Type B pancreatic cell (in vitro differentiated cells): ENCODE data around the gene CYP27B1. TPM values are rescaled to one million over a fixed set of nuclear protein-coding genes. Genes with fewer than 3 reads are reported as not detected.
A peak's percentile ranks its signal among the peaks of the same experiment; 100 is the strongest.

ENCODE experiments used
- DNase-seq: peaks from one replicate; pipeline ENCODE4 v3.0.0; 2021; ENCODE audit warnings: mixed read lengths; ENCODE audit not compliant: unreplicated experiment; ENCODE audit errors: extremely low spot score
- H3K27ac Mint-ChIP-seq: 2 replicates; pipeline ENCODE4 v1.8.0; 2021; ENCODE audit warnings: mild to moderate bottlenecking, mixed read lengths
- H3K27me3 Mint-ChIP-seq: 2 replicates; pipeline ENCODE4 v1.8.0; 2021; ENCODE audit warnings: mixed read lengths
- H3K36me3 Mint-ChIP-seq: 2 replicates; pipeline ENCODE4 v1.8.0; 2021; ENCODE audit warnings: mixed read lengths
- H3K4me1 Mint-ChIP-seq: one replicate; pipeline ENCODE4 v1.8.0; 2021; ENCODE audit warnings: mixed read lengths; ENCODE audit not compliant: unreplicated experiment
- H3K4me3 Mint-ChIP-seq: 2 replicates; pipeline ENCODE4 v1.8.0; 2021; ENCODE audit warnings: mild to moderate bottlenecking, mixed read lengths
- H3K9me3 Mint-ChIP-seq: 2 replicates; pipeline ENCODE4 v1.8.0; 2021; ENCODE audit warnings: mixed read lengths
- CTCF ChIP-seq: fragments of 200-600 bp; sonication (generic); conservative IDR thresholded peaks from 2 replicates; pipeline ENCODE4 v1.5.0; 2021; ENCODE audit warnings: antibody characterized with exemption, mild to moderate bottlenecking
- long read RNA-seq: library from polyadenylated mRNA; unstranded; transcript quantifications from one replicate; pipeline ENCODE4 v2.0.0, GENCODE V29; 2020
- total RNA-seq: library from RNA; stranded (reverse); gene quantifications from 2 replicates; pipeline ENCODE4 v1.2.1, GENCODE V29; 2021; ENCODE audit warnings: low replicate concordance

The CYP27B1 gene
- 1.4 and 2.2 TPM in 2 replicates for total RNA-seq
- long read RNA-seq = 0 reads

- TF ChIP-seq CTCF = no peak
- Mint-ChIP-seq H3K27ac (no peak within 1 kb of the TSS), H3K27me3 (peaks cover 68% of the 10 kb centered on the region)
Observed at GRCh38 chr12:57766464-57767304, at the start of gene CYP27B1. CYP27B1 (minus strand) TSS chr12:57767078; CDS start chr12:57767041, 37 bp downstream.

GRCh38 chr12:57816001-57816854 is 49.4 kb upstream of the CYP27B1 start:
- no peak overlapping the region for H3K27ac Mint-ChIP-seq
- no peaks in the 10 kb centered on the region for H3K9me3 Mint-ChIP-seq
- H3K27me3 Mint-ChIP-seq = no peaks in the 10 kb centered on the region
- H3K36me3 Mint-ChIP-seq = peaks cover 9% of the 10 kb centered on the region
- H3K4me1 Mint-ChIP-seq = peaks cover 9% of the 10 kb centered on the region
- no peak for TF ChIP-seq CTCF
- H3K4me3 Mint-ChIP-seq = no peak overlapping the region
- no peak for DNase-seq

More at GRCh38 chr12:57766464-57767304, at the start of gene CYP27B1:
- H3K9me3 Mint-ChIP-seq = no peaks in the 10 kb centered on the region
- no peak for DNase-seq
- H3K36me3 Mint-ChIP-seq = peaks cover 22% of the 10 kb centered on the region
- H3K4me1 Mint-ChIP-seq = peaks cover 19% of the 10 kb centered on the region
- peak within 1 kb of the TSS; percentile 70 for H3K4me3 Mint-ChIP-seq

GRCh38 chr12:57815177-57816000 is 48.5 kb upstream of the CYP27B1 start:
- no peak for DNase-seq
- Mint-ChIP-seq H3K9me3 (no peaks in the 10 kb centered on the region), H3K4me3 (no peak overlapping the region), H3K36me3 (peaks cover 4% of the 10 kb centered on the region), H3K27me3 (no peaks in the 10 kb centered on the region), H3K4me1 (peaks cover 9% of the 10 kb centered on the region), H3K27ac (no peak overlapping the region)
- TF ChIP-seq CTCF = no peak

GRCh38 chr12:57813971-57814772 is 47.3 kb upstream of the CYP27B1 start:
- H3K4me3 Mint-ChIP-seq = no peak overlapping the region
- peaks cover 9% of the 10 kb centered on the region for H3K4me1 Mint-ChIP-seq
- no peaks in the 10 kb centered on the region for H3K27me3 Mint-ChIP-seq
- no peak for DNase-seq
- no peaks in the 10 kb centered on the region for H3K9me3 Mint-ChIP-seq
- no peak for TF ChIP-seq CTCF
- peaks cover 4% of the 10 kb centered on the region for H3K36me3 Mint-ChIP-seq
- no peak overlapping the region for H3K27ac Mint-ChIP-seq
